ENCODE results near the gene TFEC.
"Not testable (repeated sequence)": the region's sequence is repeated elsewhere in the genome, so short reads cannot be mapped to it uniquely, and the experiment has no call there.

TFEC gene

GRCh38 chr7:115987486-115987885, 43.1 kb downstream of the TFEC start:
- no peak for DNase-seq

- peak; percentile 21 for DNase-seq
Observed at GRCh38 chr7:115984105-115984504, 46.5 kb downstream of the TFEC start.

GRCh38 chr7:115980159-115980558, 50.4 kb downstream of the TFEC start:
- peak; percentile 51 for DNase-seq

- no peak for DNase-seq
Observed at GRCh38 chr7:115976651-115977050, 53.9 kb downstream of the TFEC start.

- no peak for DNase-seq
Observed at GRCh38 chr7:115975766-115976165, 54.8 kb downstream of the TFEC start.

- no peak for DNase-seq
Observed at GRCh38 chr7:115973406-115973805, 57.2 kb downstream of the TFEC start.

- peak; percentile 16 for DNase-seq
Observed at GRCh38 chr7:115971506-115971905, 59.1 kb downstream of the TFEC start.

GRCh38 chr7:115968596-115968995, 62.0 kb downstream of the TFEC start:
- no peak for DNase-seq

- DNase-seq = no peak
Observed at GRCh38 chr7:115968171-115968570, 62.4 kb downstream of the TFEC start.

GRCh38 chr7:115965796-115966475, 64.6 kb downstream of the TFEC start:
- no peak for DNase-seq

GRCh38 chr7:115965236-115965635, 65.3 kb downstream of the TFEC start:
- DNase-seq = no peak

GRCh38 chr7:115964799-115965198, 65.8 kb downstream of the TFEC start:
- DNase-seq = no peak

GRCh38 chr7:115962340-115962739, 68.2 kb downstream of the TFEC start:
- no peak for DNase-seq

GRCh38 chr7:115953592-115954255, 76.8 kb downstream of the TFEC start:
- no peak for DNase-seq

- no peak for DNase-seq
Observed at GRCh38 chr7:115952832-115953231, 77.7 kb downstream of the TFEC start.

GRCh38 chr7:115951547-115951946, 79.0 kb downstream of the TFEC start:
- DNase-seq = no peak

GRCh38 chr7:115941703-115942268, 88.8 kb downstream of the TFEC start:
- DNase-seq = no peak

- peak; percentile 81 for DNase-seq
Observed at GRCh38 chr7:115940460-115941060, 90.0 kb downstream of the TFEC start.

GRCh38 chr7:115937960-115938359, 92.6 kb downstream of the TFEC start:
- DNase-seq = peak; percentile 14

- DNase-seq = no peak
Observed at GRCh38 chr7:115933471-115933870, 97.1 kb downstream of the TFEC start.

- no peak for DNase-seq
Observed at GRCh38 chr7:115932880-115933279, 97.7 kb downstream of the TFEC start.

- not testable (repeated sequence) for DNase-seq
Observed at GRCh38 chr7:115930184-115930583, 100.4 kb downstream of the TFEC start.

GRCh38 chr7:115929736-115930135, 100.8 kb downstream of the TFEC start:
- DNase-seq = not testable (repeated sequence)

- DNase-seq = no peak
Observed at GRCh38 chr7:115924411-115924810, 106.2 kb downstream of the TFEC start.

Data from suppressor macrophage treated with lipopolysaccharide for 4 hours (primary cell).